GM10266 (cell line): Measurements from ENCODE around the gene THADA.

Source experiments
- DNase-seq: peaks from one replicate; pipeline ENCODE4 v3.0.0; 2012; ENCODE audit errors: extremely low spot score
- CTCF ChIP-seq: IDR thresholded peaks from 2 replicates; pipeline ENCODE4 v1.5.1; 2012; ENCODE audit warnings: mild to moderate bottlenecking, low read depth; ENCODE audit not compliant: control insufficient read depth, insufficient read depth; ENCODE audit errors: missing control alignments

Gene THADA

GRCh38 chr2:43375746-43376522 is 219.9 kb downstream of the THADA start:
- no peak for DNase-seq
- TF ChIP-seq CTCF = no peak

GRCh38 chr2:43372416-43373081 is 223.3 kb downstream of the THADA start:
- TF ChIP-seq CTCF = no peak
- no peak for DNase-seq

- DNase-seq = no peak
- no peak for TF ChIP-seq CTCF
Observed at GRCh38 chr2:43370705-43371104, 225.1 kb downstream of the THADA start.

GRCh38 chr2:43370146-43370545 is 225.7 kb downstream of the THADA start:
- DNase-seq = no peak
- TF ChIP-seq CTCF = no peak

- DNase-seq = no peak
- no peak for TF ChIP-seq CTCF
Observed at GRCh38 chr2:43368483-43369385, 227.1 kb downstream of the THADA start.

GRCh38 chr2:43367012-43367782 is 228.6 kb downstream of the THADA start:
- no peak for DNase-seq
- TF ChIP-seq CTCF = no peak
